ENCODE results near the gene SLIT3.

The SLIT3 gene

GRCh38 chr5:168737066-168737465, 563.9 kb downstream of the SLIT3 start:
- no peak overlapping the region for H3K27ac ChIP-seq
- no peaks in the 10 kb centered on the region for H3K27me3 ChIP-seq (replicated peaks)
- in situ Hi-C loops (cut with HindIII; ENCODE audit: low pct_ligation_motif_present, low sequenced_read_pairs) = no loop called here
- TF ChIP-seq CTCF (IDR thresholded peaks at IDR 0.05; ENCODE audit: low read depth, low read length, missing control alignments) = no peak
- no peak for DNase-seq
- H3K4me3 ChIP-seq (ENCODE audit: low read depth, low read length) = no peak overlapping the region
- no peaks in the 10 kb centered on the region for H3K36me3 ChIP-seq (replicated peaks)

- H3K27me3 ChIP-seq (replicated peaks) = no peaks in the 10 kb centered on the region
- in situ Hi-C loops (cut with HindIII; ENCODE audit: low pct_ligation_motif_present, low sequenced_read_pairs) = no loop called here
- no peak overlapping the region for H3K27ac ChIP-seq
- no peaks in the 10 kb centered on the region for H3K36me3 ChIP-seq (replicated peaks)
- H3K4me3 ChIP-seq (ENCODE audit: low read depth, low read length) = no peak overlapping the region
- no peak for TF ChIP-seq CTCF (IDR thresholded peaks at IDR 0.05; ENCODE audit: low read depth, low read length, missing control alignments)
- no peak for DNase-seq
Observed at GRCh38 chr5:168736281-168736831, 564.6 kb downstream of the SLIT3 start.

GRCh38 chr5:168734620-168735300, 566.2 kb downstream of the SLIT3 start:
- H3K27me3 ChIP-seq (replicated peaks) = no peaks in the 10 kb centered on the region
- in situ Hi-C loops (cut with HindIII; ENCODE audit: low pct_ligation_motif_present, low sequenced_read_pairs) = no loop called here
- H3K27ac ChIP-seq = no peak overlapping the region
- no peak for TF ChIP-seq CTCF (IDR thresholded peaks at IDR 0.05; ENCODE audit: low read depth, low read length, missing control alignments)
- peak; percentile 4 for DNase-seq
- H3K4me3 ChIP-seq (ENCODE audit: low read depth, low read length) = no peak overlapping the region
- no peaks in the 10 kb centered on the region for H3K36me3 ChIP-seq (replicated peaks)

- in situ Hi-C loops (cut with HindIII; ENCODE audit: low pct_ligation_motif_present, low sequenced_read_pairs) = no loop called here
Observed at GRCh38 chr5:168734119-168734518, 566.8 kb downstream of the SLIT3 start.

GRCh38 chr5:168728546-168729211, 572.3 kb downstream of the SLIT3 start:
- H3K36me3 ChIP-seq (replicated peaks) = no peaks in the 10 kb centered on the region
- no peaks in the 10 kb centered on the region for H3K27me3 ChIP-seq (replicated peaks)
- DNase-seq = no peak
- no peak overlapping the region for H3K4me3 ChIP-seq (ENCODE audit: low read depth, low read length)
- in situ Hi-C loops (cut with HindIII; ENCODE audit: low pct_ligation_motif_present, low sequenced_read_pairs) = no loop called here
- TF ChIP-seq CTCF (IDR thresholded peaks at IDR 0.05; ENCODE audit: low read depth, low read length, missing control alignments) = no peak
- no peak overlapping the region for H3K27ac ChIP-seq

More at GRCh38 chr5:168734119-168734518, 566.8 kb downstream of the SLIT3 start:
- Histone ChIP-seq H3K27ac (no peak overlapping the region), H3K27me3 (replicated peaks) (no peaks in the 10 kb centered on the region), H3K36me3 (replicated peaks) (no peaks in the 10 kb centered on the region), H3K4me3 (ENCODE audit: low read depth, low read length) (no peak overlapping the region)
- no peak for TF ChIP-seq CTCF (IDR thresholded peaks at IDR 0.05; ENCODE audit: low read depth, low read length, missing control alignments)
- DNase-seq = no peak
